HG02852 (cell line): ENCODE measurements around the gene CGNL1.

ENCODE experiments used
- ATAC-seq: cut with Tn5 transposase; IDR thresholded peaks from one replicate; pipeline ENCODE4 v1.9.1; 2021; ENCODE audit warnings: mild to moderate bottlenecking, moderate library complexity; ENCODE audit not compliant: unreplicated experiment

Gene CGNL1

DNA sequence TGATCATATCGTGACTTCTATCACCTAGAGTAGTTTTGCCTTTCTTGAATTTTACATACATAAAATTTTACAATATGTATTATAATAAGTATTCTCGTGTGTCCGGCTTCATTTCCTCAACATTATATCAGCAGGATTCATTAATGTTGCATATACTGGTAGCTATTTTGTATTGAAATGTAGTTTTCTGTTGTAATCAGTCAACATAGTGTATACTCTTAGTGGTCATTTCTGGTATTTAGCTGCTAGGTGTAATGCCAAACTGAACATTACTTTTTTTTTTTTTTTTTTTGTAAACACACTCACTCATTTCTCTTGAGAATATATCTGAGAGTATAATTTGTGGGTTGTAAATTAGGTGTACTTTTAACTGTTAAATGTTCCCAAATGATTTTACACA is 70.1 kb downstream of the CGNL1 start:
- no peak for ATAC-seq

DNA sequence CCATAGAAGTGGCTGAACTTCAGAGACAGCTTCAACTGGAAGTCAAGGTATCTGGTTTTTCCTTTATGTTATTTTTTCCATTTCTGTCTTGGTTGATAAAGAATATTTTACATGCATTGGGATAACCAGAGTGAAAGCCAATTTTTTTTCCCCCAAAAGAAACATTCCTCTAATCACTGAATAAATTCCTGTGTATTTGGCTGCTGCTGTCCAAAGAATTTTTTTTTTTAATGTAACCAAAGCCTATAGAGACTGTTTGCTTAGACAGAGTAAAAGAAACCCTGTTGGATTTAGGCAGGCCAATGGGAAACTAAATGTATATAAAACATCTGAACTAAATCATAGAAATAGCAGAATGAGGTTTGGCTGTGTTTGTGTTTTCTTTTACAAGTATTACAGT is 75.2 kb downstream of the CGNL1 start:
- ATAC-seq: no peak

DNA sequence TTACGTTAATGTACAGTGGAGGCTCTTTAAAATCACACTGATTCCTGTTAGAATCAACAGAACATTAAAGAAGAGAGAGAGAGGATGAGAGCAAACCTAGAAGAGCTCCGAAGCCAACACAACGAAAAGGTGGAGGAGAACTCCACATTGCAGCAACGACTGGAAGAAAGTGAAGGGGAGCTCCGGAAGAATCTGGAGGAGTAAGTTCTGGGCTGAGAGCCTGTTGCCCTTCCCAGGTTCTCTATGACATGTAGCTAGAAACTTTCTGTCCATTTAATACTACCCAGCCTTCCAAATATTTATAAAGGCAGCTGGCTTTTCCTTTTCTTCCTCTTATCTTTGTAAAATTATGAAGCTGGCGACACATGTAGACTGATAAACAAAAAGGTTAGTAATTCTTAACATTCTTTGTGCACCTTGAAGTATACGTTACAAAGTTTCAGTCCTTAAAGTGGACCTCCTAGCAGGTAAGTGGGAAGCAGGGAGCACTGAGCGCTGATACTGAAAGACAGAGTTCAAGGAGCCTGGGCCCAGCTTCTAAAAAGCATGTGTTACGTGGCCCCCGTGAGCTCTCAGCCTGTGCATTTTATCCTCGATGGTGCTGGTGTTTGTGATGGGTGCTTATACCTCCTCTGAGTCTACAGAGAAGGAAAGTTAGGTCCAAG is 75.9 kb downstream of the CGNL1 start:
- no peak for ATAC-seq

DNA sequence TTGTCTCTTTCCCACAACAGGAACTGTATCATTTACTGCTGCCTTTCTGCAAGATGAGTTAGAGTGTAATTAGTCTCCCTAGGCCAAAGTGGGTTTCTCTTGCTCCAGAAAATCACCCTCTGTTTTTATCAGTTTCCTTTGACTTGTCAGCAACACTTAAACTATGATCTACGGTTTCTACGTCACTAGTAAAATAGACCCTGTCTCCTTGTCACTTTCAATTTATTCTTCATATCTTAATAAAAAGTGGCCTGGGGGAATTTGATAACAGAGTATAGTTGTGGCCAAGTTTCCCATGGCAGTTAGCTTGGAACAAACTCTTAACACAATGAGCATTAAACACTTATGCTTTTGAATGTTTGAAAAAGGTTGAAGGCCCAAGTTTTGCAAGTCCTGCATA is 79.6 kb downstream of the CGNL1 start:
- ATAC-seq: no peak

DNA sequence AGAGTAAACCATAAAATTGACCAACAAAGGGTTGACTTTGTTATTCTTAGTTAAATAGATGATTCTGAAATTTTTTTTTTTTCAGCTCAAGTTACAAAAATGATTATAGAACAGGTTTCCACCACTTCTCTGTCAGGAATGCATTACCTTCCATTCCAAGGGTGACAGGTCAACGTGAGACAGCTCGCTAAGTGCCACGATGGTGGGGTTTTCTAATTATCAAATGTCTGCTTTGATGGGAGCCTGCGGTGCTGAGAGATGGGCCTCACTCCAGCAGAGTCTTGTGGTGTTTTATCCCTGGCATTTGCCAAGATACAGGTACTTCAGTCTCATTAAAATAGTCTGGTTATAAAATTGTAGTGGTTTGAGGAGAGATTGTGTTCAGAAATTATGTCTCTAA is 80.3 kb downstream of the CGNL1 start:
- ATAC-seq: no peak

DNA sequence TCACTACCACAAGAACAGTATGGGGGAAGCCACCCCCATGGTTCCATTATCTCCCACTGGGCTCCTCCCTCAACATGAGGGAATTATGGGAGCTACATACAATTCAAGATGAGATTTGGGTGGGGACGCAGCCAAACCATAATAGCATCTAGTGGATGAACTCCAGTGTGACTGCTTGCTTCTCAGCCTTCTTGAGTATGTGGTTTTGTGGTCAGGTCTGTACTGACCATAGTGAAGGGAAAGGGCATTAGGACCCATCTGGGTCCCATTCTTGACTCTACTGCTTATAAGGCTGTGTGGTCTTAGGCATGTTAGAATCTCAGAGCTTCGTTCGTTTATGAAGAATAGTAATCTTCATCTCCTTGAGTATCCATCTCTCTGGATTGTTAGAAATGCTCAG is 81.4 kb downstream of the CGNL1 start:
- no peak for ATAC-seq

DNA sequence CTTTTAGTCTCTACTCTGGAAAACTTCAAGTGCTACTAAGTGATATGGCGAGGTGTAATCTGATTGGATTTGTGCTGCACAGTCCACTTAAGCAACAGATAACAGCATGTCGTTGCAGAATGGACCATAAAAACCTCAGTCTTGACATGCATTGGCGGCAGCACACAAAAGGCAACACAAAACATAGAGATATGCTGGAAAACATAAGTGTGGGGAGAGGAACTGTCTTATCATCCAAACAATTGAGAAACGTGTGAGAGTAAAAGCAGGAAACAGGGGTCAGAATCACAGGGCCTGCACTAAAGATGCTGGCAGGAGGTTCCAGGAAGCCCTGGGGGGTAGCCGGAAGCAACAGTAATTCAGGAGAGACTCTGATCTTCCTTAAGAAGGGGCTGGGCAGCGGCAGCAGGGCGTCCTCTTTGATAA is 82.1 kb downstream of the CGNL1 start:
- ATAC-seq: no peak

DNA sequence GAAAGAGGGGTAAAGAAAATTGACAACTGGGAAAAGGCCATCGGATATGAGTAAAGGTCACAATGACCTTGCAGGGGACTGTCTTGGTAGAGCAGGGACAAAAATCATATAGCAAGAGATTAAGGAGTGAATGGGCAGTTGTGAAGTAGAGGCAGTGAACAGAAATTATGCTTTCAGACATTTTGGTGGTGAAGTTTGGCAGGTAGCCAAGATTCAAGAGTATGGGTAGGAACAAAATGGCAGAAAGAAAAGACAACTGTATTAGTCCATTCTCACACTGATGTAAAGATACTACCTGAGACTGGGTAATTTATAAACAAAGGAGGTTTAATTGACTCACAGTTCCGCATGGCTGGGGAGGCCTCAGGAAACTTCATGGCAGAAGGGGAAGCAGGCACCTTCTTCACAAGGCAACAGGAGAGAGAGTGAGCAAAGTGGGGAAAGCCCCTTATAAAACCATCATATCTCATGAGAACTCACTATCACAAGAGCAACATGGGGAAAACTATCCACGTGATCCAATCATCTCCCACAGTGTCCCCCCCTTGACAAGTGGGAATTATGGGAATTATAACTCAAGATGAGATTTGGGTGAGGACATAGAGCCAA is 84.0 kb downstream of the CGNL1 start:
- ATAC-seq: no peak

DNA sequence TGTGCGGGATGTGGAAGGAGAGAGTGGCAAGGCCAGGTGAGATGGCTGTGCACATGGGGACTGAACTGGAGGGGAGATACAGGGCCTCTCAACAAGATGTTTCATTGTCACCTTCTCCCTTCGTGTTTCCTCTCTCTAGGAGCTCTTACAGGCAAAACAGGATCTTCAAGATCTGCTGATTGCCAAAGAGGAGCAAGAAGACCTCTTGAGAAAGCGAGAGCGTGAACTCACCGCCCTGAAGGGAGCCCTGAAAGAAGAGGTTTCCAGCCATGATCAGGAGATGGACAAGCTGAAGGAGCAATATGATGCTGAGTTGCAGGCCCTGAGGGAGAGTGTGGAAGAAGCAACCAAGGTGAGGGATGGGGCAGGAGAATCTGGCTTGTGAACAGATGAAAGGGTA is 85.2 kb downstream of the CGNL1 start:
- no peak for ATAC-seq

DNA sequence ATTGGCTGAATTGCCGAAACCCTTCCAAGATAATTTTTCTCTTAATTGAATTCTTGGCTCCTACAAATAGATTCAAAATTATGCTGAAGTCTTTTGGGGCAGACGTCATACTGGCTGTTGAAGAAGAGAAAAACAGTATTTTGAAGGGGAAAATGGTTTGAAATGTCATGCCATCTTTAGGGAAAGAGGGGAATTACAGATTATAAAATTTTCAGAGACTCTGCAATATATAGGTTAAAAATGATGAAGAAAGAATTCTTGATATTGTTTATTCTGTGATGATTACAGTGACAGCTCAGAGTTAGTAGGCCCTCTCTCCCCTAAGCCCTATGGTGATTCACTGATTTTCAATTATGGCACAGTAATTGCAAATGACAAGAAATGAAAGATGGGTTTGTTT is 86.1 kb downstream of the CGNL1 start:
- ATAC-seq: no peak

DNA sequence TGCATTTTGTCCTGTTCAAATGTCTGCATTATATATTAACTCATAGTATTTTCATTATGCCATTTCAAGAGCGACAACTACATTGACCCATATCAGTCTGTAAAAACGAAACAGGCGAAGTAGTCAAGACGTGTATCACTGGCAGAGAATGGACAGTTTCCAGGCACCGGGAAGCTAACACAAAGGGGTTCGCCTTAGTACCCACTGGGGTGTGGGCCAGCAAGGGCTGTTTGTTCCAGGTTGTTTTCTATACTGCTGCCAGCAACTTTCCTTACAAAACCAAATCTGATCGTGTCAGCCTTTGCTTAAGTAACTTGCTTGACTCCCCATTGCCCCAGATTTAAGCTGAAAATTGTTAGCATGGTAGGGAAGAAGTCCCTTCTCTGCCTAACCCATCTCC is 87.1 kb downstream of the CGNL1 start:
- ATAC-seq: no peak

DNA sequence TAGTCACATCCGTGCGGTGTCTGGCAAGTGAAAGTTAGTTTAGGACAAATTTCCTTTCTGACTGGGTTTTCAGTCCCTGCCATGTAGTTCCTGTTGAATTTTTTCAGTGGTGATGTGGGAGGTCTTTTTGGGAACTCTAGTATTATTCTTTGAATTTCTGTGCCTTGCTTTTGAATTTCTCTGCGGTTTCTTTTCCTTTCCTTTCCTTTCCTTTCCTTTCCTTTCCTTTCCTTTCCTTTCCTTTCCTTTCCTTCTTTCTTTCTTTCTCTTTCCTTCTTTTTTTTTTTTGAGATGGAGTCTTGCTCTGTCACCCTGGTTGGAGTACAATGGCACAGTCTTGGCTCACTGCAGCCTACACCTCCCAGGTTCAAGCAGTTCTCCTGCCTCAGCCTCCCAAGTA is 88.2 kb downstream of the CGNL1 start:
- no peak for ATAC-seq

DNA sequence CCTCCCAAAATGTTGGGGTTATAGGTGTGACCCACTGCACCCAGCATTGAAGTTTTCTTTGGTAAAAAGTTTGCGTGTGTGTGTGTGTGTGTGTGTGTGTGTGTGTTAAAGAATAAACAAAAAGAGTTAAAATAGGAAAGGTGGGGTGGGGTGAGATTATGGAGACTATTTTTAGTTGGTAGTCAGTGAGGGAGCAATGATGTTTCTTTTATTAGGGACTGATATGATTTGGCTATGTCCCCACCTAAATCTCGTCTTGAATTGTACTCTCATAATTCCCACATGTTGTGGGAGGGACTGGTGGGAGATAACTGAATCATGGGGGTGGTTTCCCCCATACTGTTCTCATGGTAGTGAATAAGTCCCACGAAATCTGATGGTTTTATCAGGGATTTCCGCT is 92.2 kb downstream of the CGNL1 start:
- ATAC-seq: no peak

DNA sequence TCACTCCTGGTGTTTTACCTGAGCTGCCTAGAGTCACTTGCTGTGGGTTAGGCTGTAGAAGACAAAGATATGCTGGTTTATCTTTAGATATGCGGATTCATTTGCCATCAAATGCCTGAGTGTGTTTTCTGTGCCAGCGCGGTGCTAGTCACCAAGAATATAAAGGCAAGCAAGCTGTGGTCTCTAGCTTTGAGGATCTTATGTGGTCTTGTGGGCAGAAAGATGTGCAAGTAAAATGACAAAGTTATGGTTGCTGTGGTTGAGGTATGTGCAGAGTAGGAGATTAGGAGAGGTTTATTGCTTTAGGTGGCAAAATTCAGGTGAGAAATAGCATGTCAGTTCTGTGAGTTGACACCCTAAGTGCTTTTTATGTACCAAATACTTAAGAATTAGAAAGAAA is 94.2 kb downstream of the CGNL1 start:
- no peak for ATAC-seq

DNA sequence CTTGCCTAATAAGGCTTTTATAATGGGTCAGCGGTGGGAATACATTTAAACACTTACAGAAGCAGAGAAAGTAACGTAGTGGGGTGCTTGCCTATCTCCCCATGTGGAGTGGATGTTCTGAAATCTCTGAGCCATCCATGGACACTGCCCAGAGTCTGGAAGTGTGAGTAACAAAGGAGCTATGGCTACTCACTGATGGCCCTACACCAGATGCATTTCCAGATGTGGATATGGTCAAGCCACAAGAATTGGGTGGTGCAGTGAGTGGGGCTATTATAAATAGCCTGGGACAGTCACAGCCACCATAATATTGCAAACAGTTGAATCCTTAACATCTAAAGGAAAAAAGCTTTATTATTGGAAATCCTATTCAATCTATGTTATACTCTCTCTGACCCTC is 96.6 kb downstream of the CGNL1 start:
- ATAC-seq: no peak

DNA sequence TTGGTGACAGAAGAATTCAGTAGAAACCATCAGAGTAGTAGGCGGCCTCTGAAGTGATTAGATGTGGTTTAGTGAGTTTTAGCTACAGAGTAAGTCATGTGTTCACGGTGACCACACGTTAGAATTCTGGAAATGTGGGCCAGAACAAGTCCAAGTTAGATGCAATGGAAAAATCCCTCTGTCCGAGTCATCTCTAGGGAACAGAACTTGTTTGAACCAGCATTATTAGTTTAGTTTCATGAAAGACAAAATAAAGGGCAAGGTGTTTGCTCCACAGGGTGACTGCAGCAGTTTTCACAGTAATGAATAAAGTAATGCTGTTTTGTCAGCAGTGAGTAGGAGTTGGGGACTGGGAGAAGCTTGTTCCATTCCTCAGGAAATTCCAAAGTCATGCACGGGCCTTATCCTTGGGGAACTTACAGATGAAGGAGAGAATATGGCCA is 100.2 kb downstream of the CGNL1 start:
- no peak for ATAC-seq

DNA sequence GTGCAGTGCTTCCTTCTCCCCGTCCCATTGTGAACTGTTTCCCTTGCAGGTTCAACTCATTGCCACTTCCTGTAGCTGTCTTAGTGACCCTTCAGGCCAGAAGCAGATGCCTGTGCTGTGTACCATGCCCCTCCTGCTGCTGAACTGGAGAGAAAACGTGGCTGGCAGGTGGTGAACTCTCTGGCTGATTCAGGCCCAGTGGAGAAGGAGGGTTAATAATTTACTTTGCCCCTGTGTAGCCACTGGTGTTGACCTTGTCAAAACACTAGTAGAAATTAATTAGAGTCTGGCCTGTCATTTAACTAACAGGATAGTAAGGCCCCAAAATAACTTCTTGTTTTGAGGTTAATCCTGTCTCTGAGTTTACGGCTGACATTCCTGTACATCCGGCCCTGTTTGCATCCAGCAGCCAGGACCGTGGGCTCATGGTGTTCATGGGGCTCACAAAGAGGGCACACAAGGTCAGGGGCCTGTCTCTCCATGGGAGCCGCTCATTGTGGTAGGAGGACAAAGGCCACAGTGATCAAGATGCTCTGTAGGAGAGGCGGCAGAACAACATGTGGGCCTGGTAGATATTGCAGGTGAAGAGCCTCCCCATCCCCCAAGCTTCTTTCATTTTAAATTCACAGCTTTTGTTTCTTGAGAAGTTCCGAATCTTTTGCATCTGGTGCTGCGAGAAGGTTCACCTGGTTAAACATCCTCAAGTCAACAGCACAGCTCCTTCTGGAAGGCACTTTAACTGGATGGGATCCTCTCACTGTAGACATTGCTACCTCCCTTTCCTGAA is 101.6 kb downstream of the CGNL1 start:
- ATAC-seq: no peak

DNA sequence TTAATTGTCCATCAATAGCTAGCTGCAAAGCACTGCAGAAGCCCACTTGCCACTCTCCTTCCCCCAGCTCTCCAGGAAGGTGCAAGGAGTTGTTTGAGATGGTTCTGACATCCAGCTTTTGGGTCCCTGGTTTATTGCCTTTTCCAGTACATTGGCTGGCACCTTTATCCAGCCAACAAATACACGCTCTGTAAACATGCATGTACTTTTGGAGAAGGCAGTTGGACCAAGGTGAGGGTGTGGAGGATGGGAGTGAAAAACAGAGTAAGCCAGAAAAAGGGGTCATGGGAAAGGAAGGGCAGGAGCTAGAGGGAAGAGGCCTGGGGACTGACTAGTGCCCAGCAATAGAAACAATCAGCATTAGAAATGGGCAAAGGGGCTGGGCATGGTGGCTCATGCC is 102.7 kb downstream of the CGNL1 start:
- ATAC-seq: no peak

DNA sequence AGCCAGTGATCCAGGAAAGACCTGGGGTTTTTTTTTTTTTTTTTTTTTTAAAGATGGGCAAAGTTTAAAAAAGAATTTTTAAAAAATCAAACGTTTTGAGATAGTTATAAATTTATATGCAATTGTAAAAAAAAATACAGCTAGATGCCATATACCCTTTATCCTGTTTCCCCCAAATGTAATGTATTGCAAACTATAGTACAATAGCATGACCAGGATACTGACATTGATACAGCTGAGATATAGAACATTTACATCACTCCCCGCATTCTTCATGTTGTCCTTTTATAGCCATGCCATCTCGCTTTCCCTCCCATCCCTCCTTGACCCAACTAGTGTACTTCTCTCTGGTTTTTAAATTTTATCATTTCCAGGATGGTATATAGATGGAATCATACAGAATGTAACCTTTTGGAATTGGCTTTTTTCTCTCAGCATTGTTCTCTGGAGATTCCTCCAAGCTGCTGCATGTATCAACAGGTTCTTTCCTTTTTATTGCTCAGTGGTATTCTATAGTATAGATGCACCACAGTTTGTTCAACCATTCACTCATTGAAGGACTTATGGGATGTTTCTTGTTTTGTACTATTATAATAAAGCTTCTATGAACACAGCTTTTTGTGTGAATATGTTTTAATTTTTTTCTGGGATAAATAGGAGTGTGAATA is 104.9 kb downstream of the CGNL1 start:
- no peak for ATAC-seq

DNA sequence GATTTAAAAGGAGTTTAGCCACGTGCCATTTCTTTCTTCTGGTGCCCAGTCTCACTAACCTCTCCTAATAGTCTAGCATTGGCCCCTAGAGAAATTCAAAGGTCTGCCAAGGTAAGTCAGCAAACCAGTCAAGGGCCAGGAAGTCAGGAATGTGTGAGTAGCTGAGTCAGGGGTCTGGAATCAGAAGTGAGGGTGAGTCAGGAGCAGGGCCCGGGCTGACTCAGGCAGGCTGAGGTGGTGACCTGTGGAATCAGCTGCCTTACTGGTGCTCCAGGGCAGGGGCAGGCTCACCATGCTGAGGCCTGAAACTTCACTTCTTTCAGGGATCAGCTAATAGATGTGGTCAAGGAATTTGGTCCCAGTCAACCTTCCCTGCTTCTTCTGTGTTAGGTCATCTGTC is 109.6 kb downstream of the CGNL1 start:
- ATAC-seq: no peak

DNA sequence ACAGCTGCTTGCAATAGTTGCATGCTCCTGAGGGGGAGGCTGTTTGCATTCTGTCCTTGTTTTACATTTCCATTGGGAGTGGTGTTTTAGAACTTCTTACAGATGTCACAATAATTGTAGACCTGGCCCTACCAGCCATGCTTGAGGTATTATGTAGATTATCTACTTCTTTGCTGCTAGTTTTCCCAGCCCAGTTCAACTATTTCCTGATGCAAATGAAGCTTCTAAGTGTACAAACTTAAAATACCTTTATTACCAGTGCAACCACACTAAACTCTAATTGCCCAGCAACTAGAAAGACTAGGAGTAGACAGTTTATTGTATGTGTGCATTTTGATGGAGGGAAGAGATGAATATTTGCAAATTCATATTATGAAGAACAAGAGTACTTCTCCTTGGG is 110.5 kb downstream of the CGNL1 start:
- ATAC-seq: no peak

DNA sequence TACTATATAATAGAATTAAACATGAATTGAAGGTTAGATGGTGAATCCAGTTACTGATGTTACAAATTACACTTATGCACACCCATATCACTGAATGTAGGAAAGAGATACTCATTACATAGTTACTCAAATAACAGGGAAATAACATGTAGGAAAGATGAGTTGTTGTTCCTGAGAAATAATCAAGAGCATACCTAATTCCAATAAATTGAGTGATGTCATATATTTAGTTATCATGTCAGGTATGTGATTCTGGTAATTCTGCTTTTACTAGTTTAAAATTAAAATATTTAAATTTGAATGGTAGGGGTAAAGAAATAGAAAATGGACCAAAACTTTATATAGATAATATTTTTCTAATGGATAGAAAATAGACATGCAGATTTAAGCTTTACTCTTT is 112.8 kb downstream of the CGNL1 start:
- no peak for ATAC-seq
